Measurements from ENCODE around the gene SIGLEC9. TPM values are rescaled to one million over a fixed set of nuclear protein-coding genes. Genes with fewer than 3 reads are reported as not detected.
A peak's percentile ranks its signal among the peaks of the same experiment; 100 is the strongest.

The SIGLEC9 gene
- polyA plus RNA-seq, 4 donors: 0.97 to 2.3 (median 1.3) TPM

- DNase-seq (ENCODE audit: low read depth in 4 of 4, low spot score in 3 of 4): no peak
These were observed 28.1 kb upstream of the SIGLEC9 start for GRCh38 chr19:51096473-51097165.

GRCh38 chr19:51097166-51097738 lies 27.5 kb upstream of the SIGLEC9 start:
- no peak for DNase-seq (ENCODE audit: low read depth in 4 of 4, low spot score in 3 of 4)

- no peak for DNase-seq (ENCODE audit: low read depth in 4 of 4, low spot score in 3 of 4)
These were observed 26.9 kb upstream of the SIGLEC9 start for GRCh38 chr19:51097796-51098195.

GRCh38 chr19:51098365-51099046 lies 26.2 kb upstream of the SIGLEC9 start:
- peak in 2 of 4 donors; percentile 38 to 40 for DNase-seq (ENCODE audit: low read depth in 4 of 4, low spot score in 3 of 4)

GRCh38 chr19:51099047-51099382 lies 25.7 kb upstream of the SIGLEC9 start:
- DNase-seq (ENCODE audit: low read depth in 4 of 4, low spot score in 3 of 4): no peak

GRCh38 chr19:51100601-51101000 lies 24.1 kb upstream of the SIGLEC9 start:
- no peak for DNase-seq (ENCODE audit: low read depth in 4 of 4, low spot score in 3 of 4)

- no peak for DNase-seq (ENCODE audit: low read depth in 4 of 4, low spot score in 3 of 4)
These were observed 23.4 kb upstream of the SIGLEC9 start for GRCh38 chr19:51101171-51101865.

- no peak for DNase-seq (ENCODE audit: low read depth in 4 of 4, low spot score in 3 of 4)
These were observed 21.7 kb upstream of the SIGLEC9 start for GRCh38 chr19:51102991-51103390.

GRCh38 chr19:51103926-51104341 lies 20.8 kb upstream of the SIGLEC9 start:
- DNase-seq (ENCODE audit: low read depth in 4 of 4, low spot score in 3 of 4): no peak

- no peak for DNase-seq (ENCODE audit: low read depth in 4 of 4, low spot score in 3 of 4)
These were observed 17.2 kb upstream of the SIGLEC9 start for GRCh38 chr19:51107406-51108065.

GRCh38 chr19:51108066-51108804 lies 16.5 kb upstream of the SIGLEC9 start, which contains the start of gene CTU1:
Gene CTU1 (minus strand): TSS chr19:51108409. CDS start chr19:51104569, 3,840 bp downstream.
- DNase-seq (ENCODE audit: low read depth in 4 of 4, low spot score in 3 of 4): peak; percentile 95 to 98 (median 96)

GRCh38 chr19:51108805-51109146 lies 15.9 kb upstream of the SIGLEC9 start:
- DNase-seq (ENCODE audit: low read depth in 4 of 4, low spot score in 3 of 4): no peak

GRCh38 chr19:51110666-51110971 lies 14.1 kb upstream of the SIGLEC9 start:
- DNase-seq (ENCODE audit: low read depth in 4 of 4, low spot score in 3 of 4): no peak

GRCh38 chr19:51111606-51112005 lies 13.1 kb upstream of the SIGLEC9 start:
- no peak for DNase-seq (ENCODE audit: low read depth in 4 of 4, low spot score in 3 of 4)

- DNase-seq (ENCODE audit: low read depth in 4 of 4, low spot score in 3 of 4): no peak
These were observed 10.5 kb upstream of the SIGLEC9 start for GRCh38 chr19:51114087-51114729.

GRCh38 chr19:51116736-51117286 lies 7.9 kb upstream of the SIGLEC9 start:
- no peak for DNase-seq (ENCODE audit: low read depth in 4 of 4, low spot score in 3 of 4)

- DNase-seq (ENCODE audit: low read depth in 4 of 4, low spot score in 3 of 4): no peak
These were observed 5.6 kb upstream of the SIGLEC9 start for GRCh38 chr19:51119101-51119500.

- no peak for DNase-seq (ENCODE audit: low read depth in 4 of 4, low spot score in 3 of 4)
These were observed 5.1 kb upstream of the SIGLEC9 start for GRCh38 chr19:51119611-51120010.

- DNase-seq (ENCODE audit: low read depth in 4 of 4, low spot score in 3 of 4): no peak
These were observed 4.5 kb upstream of the SIGLEC9 start for GRCh38 chr19:51120160-51120559.

GRCh38 chr19:51121257-51121656 lies 3.4 kb upstream of the SIGLEC9 start:
- no peak for DNase-seq (ENCODE audit: low read depth in 4 of 4, low spot score in 3 of 4)
